Anterior cingulate cortex (tissue), 58 donors: ENCODE data around the gene GRIFIN.

Experiments used
- DNase-seq, 58 donors: peaks; one replicate each; lab custom pipeline; 2025; lab: John Stamatoyannopoulos, UW

GRIFIN gene

GRCh38 chr7:2443491-2443890 lies 32.7 kb downstream of the GRIFIN start:
- no peak for DNase-seq

GRCh38 chr7:2441430-2442058 lies 34.7 kb downstream of the GRIFIN start:
- DNase-seq: no peak

GRCh38 chr7:2440608-2441245 lies 35.5 kb downstream of the GRIFIN start:
- no peak for DNase-seq

GRCh38 chr7:2438775-2439174 lies 37.4 kb downstream of the GRIFIN start:
- no peak for DNase-seq

- no peak for DNase-seq
Observed at GRCh38 chr7:2438186-2438585, 38.0 kb downstream of the GRIFIN start.

- DNase-seq: no peak
Observed at GRCh38 chr7:2437537-2438148, 38.6 kb downstream of the GRIFIN start.

- DNase-seq: no peak
Observed at GRCh38 chr7:2437136-2437535, 39.1 kb downstream of the GRIFIN start.

- no peak for DNase-seq
Observed at GRCh38 chr7:2436341-2437104, 39.7 kb downstream of the GRIFIN start.

- no peak for DNase-seq
Observed at GRCh38 chr7:2435146-2435545, 41.1 kb downstream of the GRIFIN start.

GRCh38 chr7:2433713-2434550 lies 42.3 kb downstream of the GRIFIN start:
- DNase-seq: no peak

GRCh38 chr7:2432910-2433712 lies 43.1 kb downstream of the GRIFIN start:
- DNase-seq: no peak

GRCh38 chr7:2431260-2431867 lies 44.8 kb downstream of the GRIFIN start:
- DNase-seq: no peak

GRCh38 chr7:2425749-2426148 lies 50.4 kb downstream of the GRIFIN start:
- no peak for DNase-seq
